HG03103 (cell line): ENCODE measurements around the gene APH1A.
"Not testable (repeated sequence)": the region's sequence is repeated elsewhere in the genome, so short reads cannot be mapped to it uniquely, and the experiment has no call there.

ENCODE experiments used
- ATAC-seq: cut with Tn5 transposase; IDR thresholded peaks from one replicate; pipeline ENCODE4 v1.9.1; 2021; ENCODE audit warnings: low read depth; ENCODE audit not compliant: unreplicated experiment

APH1A gene

GRCh38 chr1:150268705-150269403 lies at the start of gene APH1A:
TSS of gene APH1A (minus strand) at chr1:150269016. CDS start at chr1:150268810, 206 bp downstream.
- peak; percentile 85 for ATAC-seq

- ATAC-seq: not testable (repeated sequence)
Observed at GRCh38 chr1:150314691-150315090, 45.9 kb upstream of the APH1A start.

GRCh38 chr1:150311762-150312161 lies 42.9 kb upstream of the APH1A start:
- ATAC-seq: no peak

GRCh38 chr1:150309758-150310508 lies 41.1 kb upstream of the APH1A start:
- ATAC-seq: no peak

- ATAC-seq: not testable (repeated sequence)
Observed at GRCh38 chr1:150308585-150308984, 39.8 kb upstream of the APH1A start.

- ATAC-seq: no peak
Observed at GRCh38 chr1:150302902-150303301, 34.1 kb upstream of the APH1A start.

GRCh38 chr1:150302338-150302737 lies 33.5 kb upstream of the APH1A start:
- no peak for ATAC-seq

GRCh38 chr1:150299716-150300115 lies 30.9 kb upstream of the APH1A start:
- ATAC-seq: no peak

GRCh38 chr1:150295476-150295875 lies 26.7 kb upstream of the APH1A start:
- no peak for ATAC-seq

- peak; percentile 89 for ATAC-seq
Observed at GRCh38 chr1:150293433-150294253, 24.8 kb upstream of the APH1A start, which contains the start of gene MRPS21. TSS of gene MRPS21 (plus strand) at chr1:150293861. CDS start at chr1:150294367, 506 bp downstream.

GRCh38 chr1:150288822-150289221 lies 20.0 kb upstream of the APH1A start:
- no peak for ATAC-seq

GRCh38 chr1:150288382-150288781 lies 19.6 kb upstream of the APH1A start:
- no peak for ATAC-seq

GRCh38 chr1:150283260-150283659 lies 14.4 kb upstream of the APH1A start:
- no peak for ATAC-seq

GRCh38 chr1:150282558-150282958 lies 13.7 kb upstream of the APH1A start:
- ATAC-seq: no peak

- no peak for ATAC-seq
Observed at GRCh38 chr1:150281758-150282557, 13.1 kb upstream of the APH1A start, which contains the start of gene CIART. TSS of gene CIART (plus strand) at chr1:150282554. CDS start at chr1:150283268, 714 bp downstream.

GRCh38 chr1:150281221-150281757 lies 12.5 kb upstream of the APH1A start:
- no peak for ATAC-seq

- no peak for ATAC-seq
Observed at GRCh38 chr1:150280138-150280707, 11.4 kb upstream of the APH1A start.

- ATAC-seq: no peak
Observed at GRCh38 chr1:150273311-150273710, 4.5 kb upstream of the APH1A start.

GRCh38 chr1:150271291-150271959 lies 2.6 kb upstream of the APH1A start:
- ATAC-seq: no peak
